HL-60 (cell line): ENCODE data around the gene DNAJB8.

Experiments
- DNase-seq, 2 experiments: peaks; one replicate each; pipeline ENCODE4 v3.0.0-alpha.2; 2010 to 2020; ENCODE audit warnings: low read depth in 1 of 2, low spot score in 1 of 2
- H3K27ac ChIP-seq: fragments of 250-450 bp; sonication (Bioruptor Pico); replicated peaks from 2 replicates; pipeline ENCODE4 v1.5.1; 2020; ENCODE audit warnings: mild to moderate bottlenecking, moderate library complexity
- H3K27me3 ChIP-seq: fragments of 250-450 bp; sonication (Bioruptor Pico); 2 replicates; pipeline ENCODE4 v1.5.1; 2021; ENCODE audit warnings: mild to moderate bottlenecking, moderate library complexity; ENCODE audit not compliant: insufficient read depth, poor library complexity, severe bottlenecking
- H3K4me3 ChIP-seq: replicated peaks from 2 replicates; pipeline ENCODE4 v1.5.1; 2011; ENCODE audit warnings: mild to moderate bottlenecking, control low read depth, low read length; ENCODE audit not compliant: insufficient read depth
- CTCF ChIP-seq: IDR thresholded peaks from one replicate; pipeline ENCODE4 v1.5.1; 2011; ENCODE audit warnings: low read length, control low read depth, inconsistent platforms; ENCODE audit not compliant: insufficient read depth
- GABPA ChIP-seq: IDR thresholded peaks from 2 replicates; pipeline ENCODE4 v1.6.1; 2012; ENCODE audit warnings: low read depth
- POLR2AphosphoS5 ChIP-seq: IDR thresholded peaks from 2 replicates; pipeline ENCODE4 v1.6.1; 2012; ENCODE audit warnings: low read depth
- SPI1 ChIP-seq: IDR thresholded peaks from 2 replicates; pipeline ENCODE4 v1.6.1; 2012; ENCODE audit warnings: low read depth, mild to moderate bottlenecking, borderline replicate concordance
- TF ChIP-seq, protein P1 (sequence below): IDR thresholded peaks from 2 replicates; pipeline ENCODE4 v1.6.1; 2012; ENCODE audit warnings: low read depth; ENCODE audit not compliant: insufficient replicate concordance

Gene DNAJB8

DNA sequence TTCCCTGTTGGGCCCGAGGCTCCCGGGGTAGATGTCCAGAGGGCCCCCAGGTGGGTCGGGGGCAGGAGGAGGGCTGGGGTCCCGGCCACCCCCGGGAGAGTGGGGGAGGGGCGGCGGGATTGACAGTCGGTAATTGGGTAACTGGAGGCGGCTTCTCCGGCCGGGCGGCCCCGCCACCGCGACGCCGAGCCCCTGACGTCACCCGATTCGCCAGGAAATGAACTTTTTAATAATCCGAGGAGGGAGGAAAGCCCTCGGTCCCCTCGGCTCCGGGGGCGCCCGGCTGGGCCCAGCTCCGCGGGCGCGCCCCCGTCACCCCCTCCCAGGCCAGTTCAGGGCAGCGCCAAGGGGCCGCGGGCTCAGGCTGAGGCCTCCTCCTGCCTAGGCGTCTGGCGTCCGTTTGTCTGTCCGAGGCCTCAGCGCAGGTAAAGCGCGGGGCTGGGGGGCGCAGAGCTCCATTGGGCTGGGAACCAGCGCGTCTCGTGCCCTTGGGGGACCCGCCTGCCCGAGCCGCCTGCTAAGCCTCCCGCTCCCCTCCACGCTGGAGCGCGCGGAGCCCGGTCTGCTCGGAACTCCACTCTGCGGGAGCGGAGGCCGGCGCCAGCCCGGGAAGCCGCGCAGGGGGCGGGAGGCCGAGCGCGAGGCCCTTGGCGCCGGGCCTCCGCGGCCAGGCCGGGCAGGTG is 22.4 kb upstream of the DNAJB8 start:
- H3K4me3 ChIP-seq, result peak overlapping the region; percentile 52
- TF ChIP-seq CTCF (no peak), POLR2AphosphoS5 (no peak; the same call in 1 of the 2 replicates), GABPA (no peak), SPI1 (no peak)
- TF ChIP-seq, protein P1, sequence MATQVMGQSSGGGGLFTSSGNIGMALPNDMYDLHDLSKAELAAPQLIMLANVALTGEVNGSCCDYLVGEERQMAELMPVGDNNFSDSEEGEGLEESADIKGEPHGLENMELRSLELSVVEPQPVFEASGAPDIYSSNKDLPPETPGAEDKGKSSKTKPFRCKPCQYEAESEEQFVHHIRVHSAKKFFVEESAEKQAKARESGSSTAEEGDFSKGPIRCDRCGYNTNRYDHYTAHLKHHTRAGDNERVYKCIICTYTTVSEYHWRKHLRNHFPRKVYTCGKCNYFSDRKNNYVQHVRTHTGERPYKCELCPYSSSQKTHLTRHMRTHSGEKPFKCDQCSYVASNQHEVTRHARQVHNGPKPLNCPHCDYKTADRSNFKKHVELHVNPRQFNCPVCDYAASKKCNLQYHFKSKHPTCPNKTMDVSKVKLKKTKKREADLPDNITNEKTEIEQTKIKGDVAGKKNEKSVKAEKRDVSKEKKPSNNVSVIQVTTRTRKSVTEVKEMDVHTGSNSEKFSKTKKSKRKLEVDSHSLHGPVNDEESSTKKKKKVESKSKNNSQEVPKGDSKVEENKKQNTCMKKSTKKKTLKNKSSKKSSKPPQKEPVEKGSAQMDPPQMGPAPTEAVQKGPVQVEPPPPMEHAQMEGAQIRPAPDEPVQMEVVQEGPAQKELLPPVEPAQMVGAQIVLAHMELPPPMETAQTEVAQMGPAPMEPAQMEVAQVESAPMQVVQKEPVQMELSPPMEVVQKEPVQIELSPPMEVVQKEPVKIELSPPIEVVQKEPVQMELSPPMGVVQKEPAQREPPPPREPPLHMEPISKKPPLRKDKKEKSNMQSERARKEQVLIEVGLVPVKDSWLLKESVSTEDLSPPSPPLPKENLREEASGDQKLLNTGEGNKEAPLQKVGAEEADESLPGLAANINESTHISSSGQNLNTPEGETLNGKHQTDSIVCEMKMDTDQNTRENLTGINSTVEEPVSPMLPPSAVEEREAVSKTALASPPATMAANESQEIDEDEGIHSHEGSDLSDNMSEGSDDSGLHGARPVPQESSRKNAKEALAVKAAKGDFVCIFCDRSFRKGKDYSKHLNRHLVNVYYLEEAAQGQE, result no peak
- DNase-seq, result peak in 1 of 2 experiments; percentile 48
- H3K27ac ChIP-seq, result peak overlapping the region; percentile 60
- H3K27me3 ChIP-seq, result no peaks in the 10 kb centered on the region

GRCh38 chr3:128488636-128488990 is 21.9 kb upstream of the DNAJB8 start:
- H3K4me3 ChIP-seq, result peak overlapping the region; percentile 65
- peak overlapping the region; percentile 60 for H3K27ac ChIP-seq
- TF ChIP-seq SPI1 (no peak), CTCF (no peak), GABPA (no peak), POLR2AphosphoS5 (no peak)
- TF ChIP-seq, protein P1, result no peak
- H3K27me3 ChIP-seq, result no peaks in the 10 kb centered on the region
- DNase-seq, result no peak

- H3K27me3 ChIP-seq, result no peaks in the 10 kb centered on the region
- DNase-seq, result peak; percentile 67 to 77
- H3K4me3 ChIP-seq, result peak overlapping the region; percentile 65
- H3K27ac ChIP-seq, result peak overlapping the region; percentile 60
- TF ChIP-seq POLR2AphosphoS5, result peak; percentile 32; the same call in 1 of the 2 replicates
- TF ChIP-seq SPI1, result no peak
Observed at GRCh38 chr3:128487813-128488635, 21.3 kb upstream of the DNAJB8 start.

- no peaks in the 10 kb centered on the region for H3K27me3 ChIP-seq
- TF ChIP-seq, protein P1, result no peak
- no peak for TF ChIP-seq GABPA
- no peak for TF ChIP-seq SPI1
- no peak; the same call in 1 of the 2 replicates for TF ChIP-seq POLR2AphosphoS5
- TF ChIP-seq CTCF, result no peak
- no peak for DNase-seq
- peak overlapping the region; percentile 37 for H3K27ac ChIP-seq
- peak overlapping the region; percentile 65 for H3K4me3 ChIP-seq
Observed at GRCh38 chr3:128487538-128487812, 20.8 kb upstream of the DNAJB8 start.
